ENCODE data around the gene SULT2B1.

Gene SULT2B1

GRCh38 chr19:48637449-48637947 lies 85.5 kb downstream of the SULT2B1 start:
- Mint-ChIP-seq H3K27ac (peak overlapping the region; percentile 96), H3K27me3 (peaks cover 11% of the 10 kb centered on the region), H3K9me3 (no peaks in the 10 kb centered on the region), H3K4me3 (peak overlapping the region; percentile 88), H3K36me3 (peaks cover 9% of the 10 kb centered on the region), H3K4me1 (peaks cover 48% of the 10 kb centered on the region)
- peak; percentile 100 for DNase-seq
- CTCF ChIA-PET: no interaction called here

GRCh38 chr19:48637948-48638830 lies 86.2 kb downstream of the SULT2B1 start:
- Mint-ChIP-seq H3K4me3 (peak overlapping the region; percentile 88), H3K27ac (peak overlapping the region; percentile 96), H3K9me3 (no peaks in the 10 kb centered on the region), H3K36me3 (peaks cover 6% of the 10 kb centered on the region), H3K4me1 (peaks cover 44% of the 10 kb centered on the region), H3K27me3 (peaks cover 14% of the 10 kb centered on the region)
- peak; percentile 92 for DNase-seq
- CTCF ChIA-PET: interaction anchor here (0.6 kb wide), 2 partner anchors 31 to 350 kb away, joined by 3 read pairs; no protein-coding TSS in a partner anchor

GRCh38 chr19:48638831-48639381 lies 86.9 kb downstream of the SULT2B1 start:
- H3K27ac Mint-ChIP-seq: peak overlapping the region; percentile 96
- peaks cover 6% of the 10 kb centered on the region for H3K36me3 Mint-ChIP-seq
- DNase-seq: no peak
- H3K4me3 Mint-ChIP-seq: peak overlapping the region; percentile 88
- H3K27me3 Mint-ChIP-seq: peaks cover 17% of the 10 kb centered on the region
- H3K4me1 Mint-ChIP-seq: peaks cover 37% of the 10 kb centered on the region
- no peaks in the 10 kb centered on the region for H3K9me3 Mint-ChIP-seq
- CTCF ChIA-PET: interaction anchor here (0.6 kb wide), 1 partner anchor 31 kb away, joined by 3 read pairs; no protein-coding TSS in a partner anchor

GRCh38 chr19:48639483-48640375 lies 87.8 kb downstream of the SULT2B1 start:
- DNase-seq: no peak
- Mint-ChIP-seq H3K4me1 (peaks cover 37% of the 10 kb centered on the region), H3K27ac (peak overlapping the region; percentile 96), H3K36me3 (peaks cover 6% of the 10 kb centered on the region), H3K4me3 (peak overlapping the region; percentile 12), H3K27me3 (peaks cover 21% of the 10 kb centered on the region), H3K9me3 (no peaks in the 10 kb centered on the region)
- CTCF ChIA-PET: interaction anchor here (0.6 kb wide), 1 partner anchor 11 kb away, joined by 3 read pairs; no protein-coding TSS in a partner anchor

GRCh38 chr19:48641850-48642249 lies 89.9 kb downstream of the SULT2B1 start:
- CTCF ChIA-PET: no interaction called here
- peaks cover 46% of the 10 kb centered on the region for H3K4me1 Mint-ChIP-seq
- no peak overlapping the region for H3K27ac Mint-ChIP-seq
- H3K4me3 Mint-ChIP-seq: no peak overlapping the region
- H3K9me3 Mint-ChIP-seq: no peaks in the 10 kb centered on the region
- peaks cover 27% of the 10 kb centered on the region for H3K27me3 Mint-ChIP-seq
- peaks cover 3% of the 10 kb centered on the region for H3K36me3 Mint-ChIP-seq
- DNase-seq: no peak

- H3K27ac Mint-ChIP-seq: no peak overlapping the region
- H3K4me1 Mint-ChIP-seq: peaks cover 54% of the 10 kb centered on the region
- H3K4me3 Mint-ChIP-seq: no peak overlapping the region
- peaks cover 3% of the 10 kb centered on the region for H3K36me3 Mint-ChIP-seq
- peaks cover 27% of the 10 kb centered on the region for H3K27me3 Mint-ChIP-seq
- CTCF ChIA-PET: no interaction called here
- DNase-seq: no peak
- no peaks in the 10 kb centered on the region for H3K9me3 Mint-ChIP-seq
Observed at GRCh38 chr19:48642862-48643261, 90.9 kb downstream of the SULT2B1 start.

- CTCF ChIA-PET: interaction anchor here (0.6 to 3.4 kb wide), 5 partner anchors 10 to 192 kb away, joined by 3 to 31 read pairs (median 4); partner anchors contain the start of gene HSD17B14
- DNase-seq: no peak
- H3K27me3 Mint-ChIP-seq: peaks cover 22% of the 10 kb centered on the region
- H3K36me3 Mint-ChIP-seq: no peaks in the 10 kb centered on the region
- peaks cover 50% of the 10 kb centered on the region for H3K4me1 Mint-ChIP-seq
- H3K27ac Mint-ChIP-seq: no peak overlapping the region
- H3K4me3 Mint-ChIP-seq: peak overlapping the region; percentile 75
- H3K9me3 Mint-ChIP-seq: no peaks in the 10 kb centered on the region
Observed at GRCh38 chr19:48644355-48644754, 92.4 kb downstream of the SULT2B1 start.

- Mint-ChIP-seq H3K4me1 (peaks cover 51% of the 10 kb centered on the region), H3K9me3 (no peaks in the 10 kb centered on the region), H3K36me3 (no peaks in the 10 kb centered on the region), H3K4me3 (peak overlapping the region; percentile 75), H3K27ac (no peak overlapping the region), H3K27me3 (peaks cover 17% of the 10 kb centered on the region)
- CTCF ChIA-PET: interaction anchor here (0.6 to 3.4 kb wide), 13 partner anchors 11 to 255 kb away, joined by 3 to 31 read pairs (median 3); partner anchors contain the start of genes HSD17B14 and NUCB1
- DNase-seq: peak; percentile 83
Observed at GRCh38 chr19:48644839-48645619, 93.1 kb downstream of the SULT2B1 start.

- Mint-ChIP-seq H3K4me1 (peaks cover 53% of the 10 kb centered on the region), H3K9me3 (no peaks in the 10 kb centered on the region), H3K36me3 (no peaks in the 10 kb centered on the region), H3K4me3 (peak overlapping the region; percentile 75), H3K27ac (peak overlapping the region; percentile 81), H3K27me3 (peaks cover 16% of the 10 kb centered on the region)
- no peak for DNase-seq
- CTCF ChIA-PET: interaction anchor here (0.6 to 3.4 kb wide), 15 partner anchors 11 to 254 kb away, joined by 3 to 31 read pairs (median 4); partner anchors contain the start of genes HSD17B14 and NUCB1
Observed at GRCh38 chr19:48645620-48646000, 93.6 kb downstream of the SULT2B1 start.

GRCh38 chr19:48646001-48646721 lies 94.2 kb downstream of the SULT2B1 start, which contains the start of gene CA11:
TSS of gene CA11 (minus strand) at chr19:48646187. CDS start at chr19:48645632, 555 bp downstream.
- no peaks in the 10 kb centered on the region for H3K36me3 Mint-ChIP-seq
- peak within 1 kb of the TSS; percentile 81 for H3K27ac Mint-ChIP-seq
- peak; percentile 95 for DNase-seq
- CTCF ChIA-PET: interaction anchor here (0.6 to 3.4 kb wide), 14 partner anchors 12 to 254 kb away, joined by 3 to 31 read pairs (median 4); partner anchors contain the start of genes HSD17B14 and NUCB1
- peak within 1 kb of the TSS; percentile 75 for H3K4me3 Mint-ChIP-seq
- peaks cover 55% of the 10 kb centered on the region for H3K4me1 Mint-ChIP-seq
- H3K9me3 Mint-ChIP-seq: no peaks in the 10 kb centered on the region
- H3K27me3 Mint-ChIP-seq: peaks cover 16% of the 10 kb centered on the region

- no peaks in the 10 kb centered on the region for H3K36me3 Mint-ChIP-seq
- no peak for DNase-seq
- H3K4me3 Mint-ChIP-seq: peak overlapping the region; percentile 75
- peak overlapping the region; percentile 77 for H3K27ac Mint-ChIP-seq
- no peaks in the 10 kb centered on the region for H3K9me3 Mint-ChIP-seq
- peaks cover 56% of the 10 kb centered on the region for H3K4me1 Mint-ChIP-seq
- CTCF ChIA-PET: interaction anchor here (1.0 to 3.4 kb wide), 5 partner anchors 12 to 196 kb away, joined by 4 to 31 read pairs (median 13); no protein-coding TSS in a partner anchor
- peaks cover 16% of the 10 kb centered on the region for H3K27me3 Mint-ChIP-seq
Observed at GRCh38 chr19:48646722-48647216, 94.8 kb downstream of the SULT2B1 start.

- Mint-ChIP-seq H3K36me3 (no peaks in the 10 kb centered on the region), H3K4me3 (no peak overlapping the region), H3K9me3 (no peaks in the 10 kb centered on the region), H3K4me1 (peaks cover 68% of the 10 kb centered on the region), H3K27ac (peak overlapping the region; percentile 79), H3K27me3 (peaks cover 13% of the 10 kb centered on the region)
- DNase-seq: no peak
- CTCF ChIA-PET: interaction anchor here (1.5 kb wide), 1 partner anchor 194 kb away, joined by 3 read pairs; no protein-coding TSS in a partner anchor
Observed at GRCh38 chr19:48648134-48648533, 96.2 kb downstream of the SULT2B1 start.

Data from activated naive CD4-positive, alpha-beta T cell treated with anti-CD3 and anti-CD28 coated beads, Interleukin-2, amount 10 ng/mL, durations not matched to agents 7 days and 5 days (primary cell).